ENCODE data around the gene SOST. TPM values are rescaled to one million over a fixed set of nuclear protein-coding genes. Genes with fewer than 3 reads are reported as not detected.

Gene SOST
- total RNA-seq, 1 experiment from 2014 or later, result not detected

GRCh38 chr17:43760254-43760852 is 1.8 kb upstream of the SOST start:
- Histone ChIP-seq H3T11ph (ENCODE audit: low read length) (no peak overlapping the region), H4K91ac (ENCODE audit: insufficient read length, low read depth, low read length) (no peak overlapping the region), H3K56ac (ENCODE audit: insufficient read length, low read depth, low read length) (no peak overlapping the region), H3K27me3 (ENCODE audit: insufficient read depth, low read length) (no peaks in the 10 kb centered on the region; the same call in 1 of the 2 replicates), H2AFZ (ENCODE audit: low read length) (no peak overlapping the region), H3K27ac (ENCODE audit: insufficient read length, low read depth, low read length) (no peak overlapping the region), H3K4me2 (ENCODE audit: insufficient read depth, insufficient read length, low read length) (no peak overlapping the region), H3K14ac (ENCODE audit: insufficient read depth, low read length) (no peak overlapping the region), H2BK120ac (ENCODE audit: low read depth, low read length, poor library complexity, severe bottlenecking) (no peak overlapping the region), H2AK5ac (ENCODE audit: insufficient read length, low read length) (no peak overlapping the region), H3K79me2 (ENCODE audit: insufficient read depth, low read length) (no peaks in the 10 kb centered on the region), H3K23ac (ENCODE audit: insufficient read length, low read depth, low read length) (no peak overlapping the region), H3K9me3 (ENCODE audit: control insufficient read depth, low read depth, low read length) (no peaks in the 10 kb centered on the region), H3K4ac (ENCODE audit: low read depth, low read length) (no peak overlapping the region), H2BK5ac (ENCODE audit: insufficient read length, low read length) (no peak overlapping the region), H2BK15ac (ENCODE audit: low read depth, low read length) (no peak overlapping the region), H2BK12ac (ENCODE audit: insufficient read length, low read depth, low read length) (no peak overlapping the region), H3K4me1 (ENCODE audit: insufficient read depth, low read length) (no peaks in the 10 kb centered on the region), H3K9ac (ENCODE audit: extremely low read depth, insufficient read length, low read length) (no peak overlapping the region), H4K20me1 (ENCODE audit: control insufficient read depth, insufficient read depth, insufficient read length) (no peaks in the 10 kb centered on the region), H2BK20ac (ENCODE audit: low read depth, low read length, poor library complexity, severe bottlenecking) (no peak overlapping the region), H4K8ac (replicated peaks; ENCODE audit: insufficient read length, low read depth, low read length) (no peak overlapping the region), H3K79me1 (ENCODE audit: insufficient read depth, low read depth, low read length, poor library complexity, severe bottlenecking) (no peaks in the 10 kb centered on the region), H3K18ac (ENCODE audit: insufficient read length, low read depth, low read length) (no peak overlapping the region), H3K23me2 (ENCODE audit: insufficient read length, low read depth, low read length, poor library complexity, severe bottlenecking) (peaks cover 4% of the 10 kb centered on the region), H4K5ac (ENCODE audit: insufficient read length, low read depth, low read length) (no peak overlapping the region)
- Mint-ChIP-seq H3K4me1 (peaks cover 30 to 32% of the 10 kb centered on the region in 2 experiments), H3K36me3 (ENCODE audit: insufficient read depth in 1 of 3, low read depth in 3 of 3) (no peaks in the 10 kb centered on the region), H3K4me3 (peak overlapping the region; percentile 48 to 55), H3K27ac (peak overlapping the region in 2 of 3 experiments; percentile 80 to 86; a peak in 3 of 7 replicates), H3K27me3 (ENCODE audit: low read depth) (0 out of 2 replicates have a peak, but pooled peaks cover 4% of the 10 kb centered on the region), H3K9me3 (no peaks in the 10 kb centered on the region)
- WGBS (ENCODE audit: extremely low coverage, insufficient read length, low lambda C conversion rate), result no CpG with 5 or more reads among the region's 10 CpGs
- DNase-seq, result peak; percentile 99
- peak; percentile 100; the same call in 2 of the 3 replicates for TF ChIP-seq CTCF (conservative IDR thresholded peaks at IDR 0.05)

All from H9 (cell line).